Measurements from ENCODE around the gene CHGA.

GRCh38 chr14:92914087-92914656 is 8.8 kb upstream of the CHGA start:
- no peak for TF ChIP-seq CTCF (IDR thresholded peaks at IDR 0.05; ENCODE audit: low read depth, low read length, missing input control)
- TF ChIP-seq, protein P1, sequence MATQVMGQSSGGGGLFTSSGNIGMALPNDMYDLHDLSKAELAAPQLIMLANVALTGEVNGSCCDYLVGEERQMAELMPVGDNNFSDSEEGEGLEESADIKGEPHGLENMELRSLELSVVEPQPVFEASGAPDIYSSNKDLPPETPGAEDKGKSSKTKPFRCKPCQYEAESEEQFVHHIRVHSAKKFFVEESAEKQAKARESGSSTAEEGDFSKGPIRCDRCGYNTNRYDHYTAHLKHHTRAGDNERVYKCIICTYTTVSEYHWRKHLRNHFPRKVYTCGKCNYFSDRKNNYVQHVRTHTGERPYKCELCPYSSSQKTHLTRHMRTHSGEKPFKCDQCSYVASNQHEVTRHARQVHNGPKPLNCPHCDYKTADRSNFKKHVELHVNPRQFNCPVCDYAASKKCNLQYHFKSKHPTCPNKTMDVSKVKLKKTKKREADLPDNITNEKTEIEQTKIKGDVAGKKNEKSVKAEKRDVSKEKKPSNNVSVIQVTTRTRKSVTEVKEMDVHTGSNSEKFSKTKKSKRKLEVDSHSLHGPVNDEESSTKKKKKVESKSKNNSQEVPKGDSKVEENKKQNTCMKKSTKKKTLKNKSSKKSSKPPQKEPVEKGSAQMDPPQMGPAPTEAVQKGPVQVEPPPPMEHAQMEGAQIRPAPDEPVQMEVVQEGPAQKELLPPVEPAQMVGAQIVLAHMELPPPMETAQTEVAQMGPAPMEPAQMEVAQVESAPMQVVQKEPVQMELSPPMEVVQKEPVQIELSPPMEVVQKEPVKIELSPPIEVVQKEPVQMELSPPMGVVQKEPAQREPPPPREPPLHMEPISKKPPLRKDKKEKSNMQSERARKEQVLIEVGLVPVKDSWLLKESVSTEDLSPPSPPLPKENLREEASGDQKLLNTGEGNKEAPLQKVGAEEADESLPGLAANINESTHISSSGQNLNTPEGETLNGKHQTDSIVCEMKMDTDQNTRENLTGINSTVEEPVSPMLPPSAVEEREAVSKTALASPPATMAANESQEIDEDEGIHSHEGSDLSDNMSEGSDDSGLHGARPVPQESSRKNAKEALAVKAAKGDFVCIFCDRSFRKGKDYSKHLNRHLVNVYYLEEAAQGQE (IDR thresholded peaks at IDR 0.05), result peak; percentile 100
- TF ChIP-seq, protein P2, sequence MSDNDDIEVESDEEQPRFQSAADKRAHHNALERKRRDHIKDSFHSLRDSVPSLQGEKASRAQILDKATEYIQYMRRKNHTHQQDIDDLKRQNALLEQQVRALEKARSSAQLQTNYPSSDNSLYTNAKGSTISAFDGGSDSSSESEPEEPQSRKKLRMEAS (IDR thresholded peaks at IDR 0.05), result no peak
- no peak for TF ChIP-seq ATF3 (IDR thresholded peaks at IDR 0.05)
- TF ChIP-seq JUND (IDR thresholded peaks at IDR 0.05), result no peak
- no peak for TF ChIP-seq GABPA (IDR thresholded peaks at IDR 0.05 in 1 of 2, conservative IDR thresholded peaks at IDR 0.05 in 1 of 2)

All from liver (tissue), 3 donors.